OCI-LY1 (cell line): ENCODE results near the gene PATJ.

ENCODE experiments used
- H2AFZ ChIP-seq: fragments of 200-600 bp; sonication (generic), shearing (Covaris generic); 2 replicates; pipeline ENCODE4 v1.6.0; 2014; ENCODE audit warnings: antibody characterized with exemption, mild to moderate bottlenecking, low read length
- H3F3A ChIP-seq: fragments of 200-600 bp; sonication (generic), shearing (Covaris generic); 2 replicates; pipeline ENCODE4 v1.6.0; 2014; ENCODE audit warnings: mild to moderate bottlenecking, antibody characterized with exemption, low read length, moderate library complexity; ENCODE audit not compliant: insufficient read depth
- H3K27ac ChIP-seq: fragments of 200-600 bp; sonication (generic); 2 replicates; pipeline ENCODE4 v1.5.1; 2014; ENCODE audit warnings: low read length, mixed run types, mild to moderate bottlenecking, low read depth; ENCODE audit not compliant: poor library complexity, severe bottlenecking
- H3K27me3 ChIP-seq: fragments of 200-600 bp; sonication (generic); 2 replicates; pipeline ENCODE4 v1.6.0; 2014; ENCODE audit warnings: antibody characterized with exemption, mild to moderate bottlenecking, low read length, moderate library complexity; ENCODE audit not compliant: insufficient read depth
- H3K36me3 ChIP-seq: fragments of 200-600 bp; sonication (generic); 2 replicates; pipeline ENCODE4 v1.6.1; 2014; ENCODE audit warnings: mild to moderate bottlenecking, antibody characterized with exemption, low read length, moderate library complexity, mixed read lengths; ENCODE audit not compliant: insufficient read depth
- H3K4me1 ChIP-seq: fragments of 200-600 bp; sonication (generic); 2 replicates; pipeline ENCODE4 v1.5.1; 2014; ENCODE audit warnings: mild to moderate bottlenecking, low read length, moderate library complexity; ENCODE audit not compliant: insufficient read depth, severe bottlenecking
- H3K4me2 ChIP-seq: fragments of 200-600 bp; sonication (generic), shearing (Covaris generic); 2 replicates; pipeline ENCODE4 v1.6.1; 2014; ENCODE audit warnings: low read length
- H3K4me3 ChIP-seq: fragments of 200-600 bp; sonication (generic); 2 replicates; pipeline ENCODE4 v1.5.1; 2014; ENCODE audit warnings: low read length, low read depth, mild to moderate bottlenecking, mixed read lengths; ENCODE audit not compliant: poor library complexity, severe bottlenecking
- H3K79me2 ChIP-seq: fragments of 200-600 bp; shearing (Covaris generic); 2 replicates; pipeline ENCODE4 v1.6.1; 2016; ENCODE audit warnings: mixed run types, low read length, mixed read lengths; ENCODE audit not compliant: insufficient read depth
- H3K9ac ChIP-seq: fragments of 200-600 bp; sonication (generic), shearing (Covaris generic); 2 replicates; pipeline ENCODE4 v1.6.1; 2014; ENCODE audit warnings: mild to moderate bottlenecking, low read length, mixed read lengths
- H3K9me2 ChIP-seq: fragments of 200-600 bp; sonication (generic), shearing (Covaris generic); 2 replicates; pipeline ENCODE4 v1.6.1; 2014; ENCODE audit warnings: low read depth, mild to moderate bottlenecking, low read length, mixed read lengths
- H3K9me3 ChIP-seq: fragments of 200-600 bp; shearing (Covaris generic); 2 replicates; pipeline ENCODE4 v1.6.1; 2014; ENCODE audit warnings: low read length, mixed read lengths
- H4K20me1 ChIP-seq: fragments of 200-600 bp; sonication (generic), shearing (Covaris generic); 2 replicates; pipeline ENCODE4 v1.6.0; 2016; ENCODE audit warnings: mild to moderate bottlenecking, low read length; ENCODE audit not compliant: insufficient read depth
- CTCF ChIP-seq: fragments of 200-600 bp; sonication (generic), shearing (Covaris generic); IDR thresholded peaks from 2 replicates; pipeline ENCODE4 v1.5.1; 2017; ENCODE audit warnings: mild to moderate bottlenecking, antibody characterized with exemption, low read length, moderate library complexity, mixed read lengths
- EZH2 ChIP-seq: fragments of 200-600 bp; sonication (generic), shearing (Covaris generic); IDR thresholded peaks from 2 replicates; pipeline ENCODE4 v1.8.0; 2017; ENCODE audit warnings: borderline replicate concordance, mixed run types, mild to moderate bottlenecking, antibody characterized with exemption, low read length, moderate library complexity, mixed read lengths

PATJ gene

GRCh38 chr1:61851849-61852669 is 109.8 kb downstream of the PATJ start:
- Histone ChIP-seq H2AFZ (no peak overlapping the region), H3K79me2 (no peaks in the 10 kb centered on the region), H3F3A (no peaks in the 10 kb centered on the region), H3K27me3 (no peaks in the 10 kb centered on the region), H3K9me3 (no peaks in the 10 kb centered on the region), H4K20me1 (no peaks in the 10 kb centered on the region), H3K9ac (no peak overlapping the region), H3K4me3 (no peak overlapping the region), H3K36me3 (no peaks in the 10 kb centered on the region), H3K9me2 (no peaks in the 10 kb centered on the region), H3K4me2 (no peak overlapping the region), H3K4me1 (peaks cover 6% of the 10 kb centered on the region), H3K27ac (no peak overlapping the region)
- TF ChIP-seq EZH2 (no peak), CTCF (peak; percentile 79)

GRCh38 chr1:61852670-61853015 is 110.4 kb downstream of the PATJ start:
- H3K27ac ChIP-seq: no peak overlapping the region
- H2AFZ ChIP-seq: no peak overlapping the region
- H3K79me2 ChIP-seq: no peaks in the 10 kb centered on the region
- no peaks in the 10 kb centered on the region for H3K9me3 ChIP-seq
- H3K9ac ChIP-seq: no peak overlapping the region
- H3K36me3 ChIP-seq: no peaks in the 10 kb centered on the region
- no peaks in the 10 kb centered on the region for H3F3A ChIP-seq
- no peaks in the 10 kb centered on the region for H3K27me3 ChIP-seq
- H3K4me3 ChIP-seq: no peak overlapping the region
- H4K20me1 ChIP-seq: no peaks in the 10 kb centered on the region
- TF ChIP-seq EZH2 (no peak), CTCF (no peak)
- no peak overlapping the region for H3K4me2 ChIP-seq
- no peaks in the 10 kb centered on the region for H3K9me2 ChIP-seq
- peaks cover 6% of the 10 kb centered on the region for H3K4me1 ChIP-seq

GRCh38 chr1:61853583-61853982 is 111.3 kb downstream of the PATJ start:
- H3K4me1 ChIP-seq: peaks cover 6% of the 10 kb centered on the region
- H3K9me3 ChIP-seq: no peaks in the 10 kb centered on the region
- no peaks in the 10 kb centered on the region for H4K20me1 ChIP-seq
- H3K9me2 ChIP-seq: no peaks in the 10 kb centered on the region
- TF ChIP-seq EZH2 (no peak), CTCF (peak; percentile 42; the same call in 1 of the 2 replicates)
- no peak overlapping the region for H3K4me2 ChIP-seq
- no peaks in the 10 kb centered on the region for H3K27me3 ChIP-seq
- H3F3A ChIP-seq: no peaks in the 10 kb centered on the region
- H3K27ac ChIP-seq: no peak overlapping the region
- no peak overlapping the region for H2AFZ ChIP-seq
- H3K9ac ChIP-seq: no peak overlapping the region
- no peaks in the 10 kb centered on the region for H3K36me3 ChIP-seq
- H3K4me3 ChIP-seq: no peak overlapping the region
- no peaks in the 10 kb centered on the region for H3K79me2 ChIP-seq
